Measurements from ENCODE around the gene MAGI2. TPM values are rescaled to one million over a fixed set of nuclear protein-coding genes. Genes with fewer than 3 reads are reported as not detected.

Gene MAGI2
- polyA plus RNA-seq, 3 donors: 0.03 to 0.11 TPM; not detected in 1

DNA sequence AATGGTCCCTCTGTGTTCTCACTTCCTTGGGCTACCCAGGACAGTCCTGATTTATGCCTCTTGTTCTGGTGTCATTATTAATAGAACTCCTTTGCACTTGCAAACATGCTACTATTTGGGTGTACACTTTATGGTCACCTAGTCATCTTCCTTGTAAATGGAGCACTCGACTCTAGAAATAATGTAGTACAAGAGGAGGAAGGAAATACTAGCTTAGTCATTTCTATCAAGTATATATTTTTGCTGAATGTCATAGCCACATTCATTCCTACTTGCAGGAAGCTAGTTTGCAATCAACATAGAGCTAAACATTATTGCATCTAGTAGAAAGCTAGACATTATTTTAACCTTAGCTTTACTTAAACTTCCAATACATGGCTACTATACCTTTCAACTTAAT, 335.3 kb downstream of the MAGI2 start:
- Histone ChIP-seq H3K9me3 (replicated peaks in 1 of 2; ENCODE audit: control insufficient read depth in 1 of 2, insufficient read depth in 1 of 2, low read length in 2 of 2) (no peaks in the 10 kb centered on the region), H3K4me3 (replicated peaks in 1 of 3; ENCODE audit: low read depth in 2 of 3, low read length in 3 of 3) (no peak overlapping the region), H3K27me3 (ENCODE audit: control insufficient read depth in 2 of 2, insufficient read depth in 2 of 2, low read length in 2 of 2) (peaks cover 0 to 2% of the 10 kb centered on the region in 2 donors), H2AFZ (ENCODE audit: insufficient read depth, low read depth, low read length, poor library complexity, severe bottlenecking) (no peak overlapping the region), H3K27ac (ENCODE audit: low read depth in 1 of 2, low read length in 2 of 2) (no peak overlapping the region), H3K36me3 (replicated peaks in 1 of 2; ENCODE audit: control insufficient read depth in 1 of 2, insufficient read depth in 2 of 2, low read length in 2 of 2) (no peaks in the 10 kb centered on the region), H3K4me1 (ENCODE audit: control insufficient read depth in 1 of 2, insufficient read depth in 2 of 2, low read length in 2 of 2) (peaks cover under 1 to 2% of the 10 kb centered on the region in 2 donors), H3K79me2 (ENCODE audit: insufficient read depth, low read length) (no peaks in the 10 kb centered on the region), H4K20me1 (ENCODE audit: insufficient read depth, low read length) (no peaks in the 10 kb centered on the region), H3K4me2 (replicated peaks; ENCODE audit: extremely low read depth, low read length, poor library complexity, severe bottlenecking) (no peak overlapping the region), H3K9ac (ENCODE audit: insufficient read depth, low read length, poor library complexity, severe bottlenecking) (no peak overlapping the region)
- Mint-ChIP-seq H3K36me3 (no peaks in the 10 kb centered on the region), H3K4me1 (peaks cover 1% of the 10 kb centered on the region), H3K27me3 (ENCODE audit: low read depth in 3 of 3) (peaks cover 0 to 7% (median 4%) of the 10 kb centered on the region in 3 donors), H3K4me3 (no peak overlapping the region), H3K27ac (no peak overlapping the region), H3K9me3 (peaks cover 0 to 4% (median 3%) of the 10 kb centered on the region in 7 donors)
- TF ChIP-seq, protein P1, sequence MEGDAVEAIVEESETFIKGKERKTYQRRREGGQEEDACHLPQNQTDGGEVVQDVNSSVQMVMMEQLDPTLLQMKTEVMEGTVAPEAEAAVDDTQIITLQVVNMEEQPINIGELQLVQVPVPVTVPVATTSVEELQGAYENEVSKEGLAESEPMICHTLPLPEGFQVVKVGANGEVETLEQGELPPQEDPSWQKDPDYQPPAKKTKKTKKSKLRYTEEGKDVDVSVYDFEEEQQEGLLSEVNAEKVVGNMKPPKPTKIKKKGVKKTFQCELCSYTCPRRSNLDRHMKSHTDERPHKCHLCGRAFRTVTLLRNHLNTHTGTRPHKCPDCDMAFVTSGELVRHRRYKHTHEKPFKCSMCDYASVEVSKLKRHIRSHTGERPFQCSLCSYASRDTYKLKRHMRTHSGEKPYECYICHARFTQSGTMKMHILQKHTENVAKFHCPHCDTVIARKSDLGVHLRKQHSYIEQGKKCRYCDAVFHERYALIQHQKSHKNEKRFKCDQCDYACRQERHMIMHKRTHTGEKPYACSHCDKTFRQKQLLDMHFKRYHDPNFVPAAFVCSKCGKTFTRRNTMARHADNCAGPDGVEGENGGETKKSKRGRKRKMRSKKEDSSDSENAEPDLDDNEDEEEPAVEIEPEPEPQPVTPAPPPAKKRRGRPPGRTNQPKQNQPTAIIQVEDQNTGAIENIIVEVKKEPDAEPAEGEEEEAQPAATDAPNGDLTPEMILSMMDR (IDR thresholded peaks at IDR 0.05): no peak
- no peak for DNase-seq
- no CpG with 5 or more reads among the region's 1 CpG for WGBS (ENCODE audit: insufficient coverage)
- intact Hi-C loops (cut with micrococcal nuclease): no loop called here

DNA sequence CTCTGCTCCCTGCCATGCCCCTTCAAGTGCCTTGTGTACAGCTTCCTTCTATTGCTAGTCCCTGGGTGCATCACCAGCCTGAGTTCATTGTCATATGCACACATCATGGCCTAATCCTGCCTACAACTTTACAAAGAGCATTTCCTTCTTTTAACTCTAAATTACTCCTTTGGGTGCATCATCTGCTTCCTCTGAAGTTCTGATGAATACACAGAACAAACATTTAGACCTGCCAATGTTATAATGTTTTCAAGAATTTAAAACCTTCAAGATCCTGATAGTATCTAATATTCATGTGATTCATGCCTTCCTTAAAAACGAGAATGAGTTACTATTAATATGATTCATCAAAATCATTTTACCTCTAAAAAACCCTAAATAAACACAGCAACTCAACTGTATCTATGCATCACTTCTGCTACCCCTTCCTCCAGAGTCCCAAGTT, 357.1 kb downstream of the MAGI2 start:
- Histone ChIP-seq H3K36me3 (replicated peaks in 1 of 2; ENCODE audit: control insufficient read depth in 1 of 2, insufficient read depth in 2 of 2, low read length in 2 of 2) (no peaks in the 10 kb centered on the region), H4K20me1 (ENCODE audit: insufficient read depth, low read length) (no peaks in the 10 kb centered on the region), H3K27me3 (ENCODE audit: control insufficient read depth in 2 of 2, insufficient read depth in 2 of 2, low read length in 2 of 2) (no peaks in the 10 kb centered on the region), H2AFZ (ENCODE audit: insufficient read depth, low read depth, low read length, poor library complexity, severe bottlenecking) (no peak overlapping the region), H3K79me2 (ENCODE audit: insufficient read depth, low read length) (no peaks in the 10 kb centered on the region), H3K4me2 (replicated peaks; ENCODE audit: extremely low read depth, low read length, poor library complexity, severe bottlenecking) (no peak overlapping the region), H3K4me3 (replicated peaks in 1 of 3; ENCODE audit: low read depth in 2 of 3, low read length in 3 of 3) (no peak overlapping the region), H3K4me1 (ENCODE audit: control insufficient read depth in 1 of 2, insufficient read depth in 2 of 2, low read length in 2 of 2) (no peaks in the 10 kb centered on the region), H3K9me3 (replicated peaks in 1 of 2; ENCODE audit: control insufficient read depth in 1 of 2, insufficient read depth in 1 of 2, low read length in 2 of 2) (peaks cover 4 to 7% of the 10 kb centered on the region in 2 donors), H3K27ac (ENCODE audit: low read depth in 1 of 2, low read length in 2 of 2) (no peak overlapping the region), H3K9ac (ENCODE audit: insufficient read depth, low read length, poor library complexity, severe bottlenecking) (no peak overlapping the region)
- DNase-seq: no peak
- no CpG with 5 or more reads among the region's 1 CpG for WGBS (ENCODE audit: insufficient coverage)
- no peak overlapping the region for H3K27ac Mint-ChIP-seq
- H3K27me3 Mint-ChIP-seq (ENCODE audit: low read depth in 3 of 3): peaks cover 0 to 4% (median 3%) of the 10 kb centered on the region in 3 donors
- TF ChIP-seq, protein P1 (IDR thresholded peaks at IDR 0.05): no peak
- H3K4me1 Mint-ChIP-seq: no peaks in the 10 kb centered on the region
- intact Hi-C loops (cut with micrococcal nuclease): loop anchor here in 1 of 2 donors (10.0 kb wide), 1 partner anchor 52 kb away; no protein-coding TSS in a partner anchor
- no peaks in the 10 kb centered on the region for H3K36me3 Mint-ChIP-seq
- peaks cover 0 to 6% (median 1%) of the 10 kb centered on the region in 7 donors for H3K9me3 Mint-ChIP-seq
- no peak overlapping the region for H3K4me3 Mint-ChIP-seq

Data from CD14-positive monocyte (primary cell).